WTC11 (cell line): ENCODE results near the gene KRT5.

ENCODE experiments used
- ZNF416 ChIP-seq: fragments of 250-450 bp; sonication (Bioruptor Pico); IDR thresholded peaks from 2 replicates; pipeline ENCODE4 v1.9.0; 2021; ENCODE audit warnings: mild to moderate bottlenecking, inconsistent platforms
- TF ChIP-seq, protein P1 (sequence below): fragments of 200-600 bp; IDR thresholded peaks from 2 replicates; pipeline ENCODE4 v1.8.0; 2022; ENCODE audit warnings: antibody characterized with exemption
- TF ChIP-seq, protein P2 (sequence below): sonication (generic); formaldehyde crosslinking; IDR thresholded peaks from 2 replicates; pipeline ENCODE4 v1.8.0; 2022; ENCODE audit warnings: mild to moderate bottlenecking, missing genetic modification reagents
- TF ChIP-seq, protein P3 (sequence below): sonication (generic); formaldehyde crosslinking; IDR thresholded peaks from 2 replicates; pipeline ENCODE4 v1.8.0; 2023; ENCODE audit warnings: mild to moderate bottlenecking, missing genetic modification reagents

GRCh38 chr12:52525661-52526499 is 5.7 kb upstream of the KRT5 start:
- TF ChIP-seq, protein P1, sequence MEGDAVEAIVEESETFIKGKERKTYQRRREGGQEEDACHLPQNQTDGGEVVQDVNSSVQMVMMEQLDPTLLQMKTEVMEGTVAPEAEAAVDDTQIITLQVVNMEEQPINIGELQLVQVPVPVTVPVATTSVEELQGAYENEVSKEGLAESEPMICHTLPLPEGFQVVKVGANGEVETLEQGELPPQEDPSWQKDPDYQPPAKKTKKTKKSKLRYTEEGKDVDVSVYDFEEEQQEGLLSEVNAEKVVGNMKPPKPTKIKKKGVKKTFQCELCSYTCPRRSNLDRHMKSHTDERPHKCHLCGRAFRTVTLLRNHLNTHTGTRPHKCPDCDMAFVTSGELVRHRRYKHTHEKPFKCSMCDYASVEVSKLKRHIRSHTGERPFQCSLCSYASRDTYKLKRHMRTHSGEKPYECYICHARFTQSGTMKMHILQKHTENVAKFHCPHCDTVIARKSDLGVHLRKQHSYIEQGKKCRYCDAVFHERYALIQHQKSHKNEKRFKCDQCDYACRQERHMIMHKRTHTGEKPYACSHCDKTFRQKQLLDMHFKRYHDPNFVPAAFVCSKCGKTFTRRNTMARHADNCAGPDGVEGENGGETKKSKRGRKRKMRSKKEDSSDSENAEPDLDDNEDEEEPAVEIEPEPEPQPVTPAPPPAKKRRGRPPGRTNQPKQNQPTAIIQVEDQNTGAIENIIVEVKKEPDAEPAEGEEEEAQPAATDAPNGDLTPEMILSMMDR, result no peak
- TF ChIP-seq, protein P2, sequence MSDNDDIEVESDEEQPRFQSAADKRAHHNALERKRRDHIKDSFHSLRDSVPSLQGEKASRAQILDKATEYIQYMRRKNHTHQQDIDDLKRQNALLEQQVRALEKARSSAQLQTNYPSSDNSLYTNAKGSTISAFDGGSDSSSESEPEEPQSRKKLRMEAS (CRISPR knock-in tag), result no peak
- no peak for TF ChIP-seq ZNF416 (CRISPR knock-in tag)
- TF ChIP-seq, protein P3, sequence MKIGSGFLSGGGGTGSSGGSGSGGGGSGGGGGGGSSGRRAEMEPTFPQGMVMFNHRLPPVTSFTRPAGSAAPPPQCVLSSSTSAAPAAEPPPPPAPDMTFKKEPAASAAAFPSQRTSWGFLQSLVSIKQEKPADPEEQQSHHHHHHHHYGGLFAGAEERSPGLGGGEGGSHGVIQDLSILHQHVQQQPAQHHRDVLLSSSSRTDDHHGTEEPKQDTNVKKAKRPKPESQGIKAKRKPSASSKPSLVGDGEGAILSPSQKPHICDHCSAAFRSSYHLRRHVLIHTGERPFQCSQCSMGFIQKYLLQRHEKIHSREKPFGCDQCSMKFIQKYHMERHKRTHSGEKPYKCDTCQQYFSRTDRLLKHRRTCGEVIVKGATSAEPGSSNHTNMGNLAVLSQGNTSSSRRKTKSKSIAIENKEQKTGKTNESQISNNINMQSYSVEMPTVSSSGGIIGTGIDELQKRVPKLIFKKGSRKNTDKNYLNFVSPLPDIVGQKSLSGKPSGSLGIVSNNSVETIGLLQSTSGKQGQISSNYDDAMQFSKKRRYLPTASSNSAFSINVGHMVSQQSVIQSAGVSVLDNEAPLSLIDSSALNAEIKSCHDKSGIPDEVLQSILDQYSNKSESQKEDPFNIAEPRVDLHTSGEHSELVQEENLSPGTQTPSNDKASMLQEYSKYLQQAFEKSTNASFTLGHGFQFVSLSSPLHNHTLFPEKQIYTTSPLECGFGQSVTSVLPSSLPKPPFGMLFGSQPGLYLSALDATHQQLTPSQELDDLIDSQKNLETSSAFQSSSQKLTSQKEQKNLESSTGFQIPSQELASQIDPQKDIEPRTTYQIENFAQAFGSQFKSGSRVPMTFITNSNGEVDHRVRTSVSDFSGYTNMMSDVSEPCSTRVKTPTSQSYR (CRISPR knock-in tag), result no peak
